SK-N-SH (cell line): ENCODE results near the gene RGS7. TPM values are rescaled to one million over a fixed set of nuclear protein-coding genes. Genes with fewer than 3 reads are reported as not detected.

Experiments used
- CTCF ChIA-PET: fragments of 300-600, 350-600 bp; formaldehyde crosslinking; extraction: SDS; loops from one replicate; lab custom pipeline; 2021; lab: Yijun Ruan, JAX
- POLR2A ChIA-PET: fragments of 350-600 bp; sonication (Branson Sonifier 250); formaldehyde crosslinking; extraction: SDS; loops from one replicate; lab custom pipeline; 2020; ENCODE audit warnings: antibody characterized with exemption, inconsistent platforms; lab: Yijun Ruan, JAX
- DNase-seq: peaks from one replicate; pipeline ENCODE4 v3.0.0; 2012
- H2AFZ ChIP-seq: fragments of 200-600 bp; sonication (generic); 2 replicates; pipeline ENCODE4 v1.8.1; 2016; ENCODE audit warnings: antibody characterized with exemption, mild to moderate bottlenecking, low read depth
- H3F3A ChIP-seq: fragments of 200-600 bp; sonication (generic); replicated peaks from 2 replicates; pipeline ENCODE3; 2016; ENCODE audit warnings: antibody characterized with exemption, mild to moderate bottlenecking; ENCODE audit not compliant: insufficient read depth
- H3K27ac ChIP-seq, 2 experiments: fragments of 200-500 bp in 1 of 2; fragments of 200-600 bp in 1 of 2; sonication (Bioruptor generic) in 1 of 2; sonication (generic), shearing (Covaris generic) in 1 of 2; 2 replicates each; pipeline versions ENCODE4 v1.5.1 to v1.6.1; 2014 to 2016; ENCODE audit warnings: low read depth in 2 of 2, inconsistent platforms in 1 of 2, low read length in 1 of 2, mild to moderate bottlenecking in 1 of 2, mixed read lengths in 1 of 2
- H3K27me3 ChIP-seq: fragments of 200-600 bp; sonication (generic), shearing (Covaris generic); 2 replicates; pipeline ENCODE4 v1.6.1; 2016; ENCODE audit warnings: mixed run types; ENCODE audit not compliant: insufficient read depth
- H3K36me3 ChIP-seq, 2 experiments: fragments of 200-500 bp in 1 of 2; fragments of 200-600 bp in 1 of 2; sonication (Bioruptor generic) in 1 of 2; sonication (generic) in 1 of 2; replicated peaks in 1 of 2; 2 replicates each; pipeline versions ENCODE3 to v1.5.1; 2014 to 2016; ENCODE audit warnings: low read length in 1 of 2, mild to moderate bottlenecking in 1 of 2; ENCODE audit not compliant: insufficient read depth in 2 of 2, control insufficient read depth in 1 of 2
- H3K4me1 ChIP-seq, 2 experiments: fragments of 200-500 bp in 1 of 2; fragments of 200-600 bp in 1 of 2; sonication (Bioruptor generic) in 1 of 2; sonication (generic), shearing (Covaris generic) in 1 of 2; 2 replicates each; pipeline versions ENCODE4 v1.5.1 to v1.6.1; 2014 to 2016; ENCODE audit warnings: low read depth in 1 of 2, low read length in 1 of 2, mixed run types in 1 of 2; ENCODE audit not compliant: insufficient read depth in 2 of 2, control insufficient read depth in 1 of 2
- H3K4me2 ChIP-seq: fragments of 200-600 bp; sonication (generic), shearing (Covaris generic); 2 replicates; pipeline ENCODE4 v1.6.1; 2017; ENCODE audit warnings: mixed run types
- H3K4me3 ChIP-seq, 2 experiments: fragments of 200-500 bp in 1 of 2; fragments of 200-600 bp in 1 of 2; sonication (Bioruptor generic) in 1 of 2; sonication (generic), shearing (Covaris generic) in 1 of 2; 2 replicates each; pipeline versions ENCODE4 v1.5.1 to v1.8.1; 2014 to 2016; ENCODE audit warnings: low read depth in 2 of 2, inconsistent platforms in 1 of 2, low read length in 1 of 2, mild to moderate bottlenecking in 1 of 2, mixed read lengths in 1 of 2, moderate library complexity in 1 of 2
- H3K79me2 ChIP-seq: fragments of 200-600 bp; sonication (generic); 2 replicates; pipeline ENCODE4 v1.8.1; 2017; ENCODE audit warnings: mild to moderate bottlenecking; ENCODE audit not compliant: insufficient read depth
- H3K9ac ChIP-seq: fragments of 200-600 bp; sonication (generic); 2 replicates; pipeline ENCODE4 v1.6.1; 2017; ENCODE audit warnings: mixed run types
- H3K9me2 ChIP-seq: fragments of 200-600 bp; sonication (generic); 2 replicates; pipeline ENCODE4 v1.6.1; 2017; ENCODE audit warnings: mixed run types
- H3K9me3 ChIP-seq: fragments of 200-600 bp; sonication (generic); 2 replicates; pipeline ENCODE4 v1.6.1; 2017; ENCODE audit warnings: mixed run types, mild to moderate bottlenecking, moderate library complexity
- H4K20me1 ChIP-seq: fragments of 200-600 bp; sonication (generic); 2 replicates; pipeline ENCODE4 v1.6.1; 2017; ENCODE audit warnings: mild to moderate bottlenecking, mixed run types; ENCODE audit not compliant: insufficient read depth
- ELF1 ChIP-seq: IDR thresholded peaks from 2 replicates; pipeline ENCODE4 v1.4.0; 2012
- EP300 ChIP-seq, 2 experiments: IDR thresholded peaks; 2 replicates each; pipeline versions ENCODE4 v1.4.0 to v1.6.1; 2012; ENCODE audit warnings: borderline replicate concordance in 1 of 2, low read depth in 1 of 2, low read length in 1 of 2
- EZH2phosphoT487 ChIP-seq: fragments of 200-600 bp; sonication (generic); IDR thresholded peaks from 2 replicates; pipeline ENCODE4 v1.6.1; 2017; ENCODE audit warnings: low read depth, mixed run types, mild to moderate bottlenecking, antibody characterized with exemption, moderate library complexity, borderline replicate concordance
- FOXM1 ChIP-seq: IDR thresholded peaks from 2 replicates; pipeline ENCODE4 v1.4.0; 2012; ENCODE audit warnings: low read depth, mild to moderate bottlenecking
- GABPA ChIP-seq: IDR thresholded peaks from 2 replicates; pipeline ENCODE4 v1.4.0; 2012; ENCODE audit warnings: low read depth, mild to moderate bottlenecking
- POLR2AphosphoS5 ChIP-seq: IDR thresholded peaks from 2 replicates; pipeline ENCODE4 v1.6.1; 2012; ENCODE audit warnings: low read depth, low read length
- RAD21 ChIP-seq: IDR thresholded peaks from 2 replicates; pipeline ENCODE4 v1.6.1; 2012; ENCODE audit warnings: mild to moderate bottlenecking, low read length
- RCOR1 ChIP-seq: fragments of 150-350 bp; IDR thresholded peaks from 2 replicates; pipeline ENCODE4 v1.6.1; 2017; ENCODE audit warnings: antibody characterized with exemption, low read length
- TCF12 ChIP-seq: IDR thresholded peaks from 2 replicates; pipeline ENCODE4 v1.4.0; 2012
- TEAD4 ChIP-seq: IDR thresholded peaks from 2 replicates; pipeline ENCODE4 v1.4.0; 2012; ENCODE audit warnings: mild to moderate bottlenecking, borderline replicate concordance; ENCODE audit not compliant: insufficient read depth
- YY1 ChIP-seq: IDR thresholded peaks from 2 replicates; pipeline ENCODE4 v1.4.0; 2012; ENCODE audit warnings: low read depth, mild to moderate bottlenecking
- WGBS: methylation state at CpG from one replicate; pipeline ENCODE4 v1.1.6; 2017; ENCODE audit warnings: low lambda C conversion rate; 5-methylcytosine and 5-hydroxymethylcytosine counted together
- polyA plus RNA-seq, 3 experiments: library from polyadenylated mRNA; depleted of rRNA; stranded (reverse); fragments of >200 nt; gene quantifications; 2 replicates each; pipeline ENCODE4 v1.2.3, GENCODE V29; 2012
- TF ChIP-seq, protein P1 (sequence below): IDR thresholded peaks from 2 replicates; pipeline ENCODE4 v1.4.0; 2012; ENCODE audit warnings: low read depth, borderline replicate concordance
- TF ChIP-seq, protein P2 (sequence below): IDR thresholded peaks from 2 replicates; pipeline ENCODE4 v1.6.1; 2012; ENCODE audit warnings: mild to moderate bottlenecking, low read depth, low read length, moderate library complexity
- TF ChIP-seq, protein P3 (sequence below): IDR thresholded peaks from 2 replicates; pipeline ENCODE4 v1.4.0; 2012; ENCODE audit warnings: low read depth
- TF ChIP-seq, protein P4 (sequence below): IDR thresholded peaks from 2 replicates; pipeline ENCODE4; 2012
- TF ChIP-seq, protein P5 (sequence below): IDR thresholded peaks from 2 replicates; pipeline ENCODE4 v1.4.0; 2012; ENCODE audit warnings: low read depth, borderline replicate concordance

Gene RGS7
- polyA plus RNA-seq, 1 of the 3 experiments (the other 2 are of a cell fraction): 0.36 TPM

DNA sequence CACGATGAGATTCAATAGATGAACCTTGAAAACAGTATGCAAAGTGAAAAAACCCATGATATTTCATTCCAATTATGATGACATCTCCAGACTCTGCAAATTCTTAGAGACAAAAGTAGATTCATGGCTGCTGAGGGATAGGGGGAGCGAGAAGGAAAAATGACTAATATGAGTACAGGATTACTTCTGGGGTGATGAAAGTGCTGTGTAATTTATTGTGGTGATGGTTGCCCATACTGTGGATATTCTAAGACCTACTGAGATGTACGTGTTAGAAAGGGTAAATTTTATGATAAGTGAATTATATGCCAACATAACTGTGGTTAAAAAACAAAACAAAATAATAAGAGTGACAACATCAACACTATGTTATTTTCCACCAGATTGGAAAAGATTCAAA lies 18.9 kb upstream of the RGS7 start:
- H3K27me3 ChIP-seq: no peaks in the 10 kb centered on the region
- H2AFZ ChIP-seq: no peak overlapping the region
- no peaks in the 10 kb centered on the region; a peak in 1 of 4 replicates for H3K4me1 ChIP-seq
- no peaks in the 10 kb centered on the region for H3K9me3 ChIP-seq
- no peaks in the 10 kb centered on the region for H4K20me1 ChIP-seq
- no peak overlapping the region for H3K27ac ChIP-seq
- POLR2A ChIA-PET: no interaction called here
- CTCF ChIA-PET: no interaction called here
- H3K9me2 ChIP-seq: no peaks in the 10 kb centered on the region
- H3K79me2 ChIP-seq: no peaks in the 10 kb centered on the region
- no peak overlapping the region for H3K4me2 ChIP-seq
- H3K9ac ChIP-seq: no peak overlapping the region
- no peak for TF ChIP-seq POLR2AphosphoS5
- no peak for TF ChIP-seq RAD21
- no peak for TF ChIP-seq FOXM1
- TF ChIP-seq, protein P1, sequence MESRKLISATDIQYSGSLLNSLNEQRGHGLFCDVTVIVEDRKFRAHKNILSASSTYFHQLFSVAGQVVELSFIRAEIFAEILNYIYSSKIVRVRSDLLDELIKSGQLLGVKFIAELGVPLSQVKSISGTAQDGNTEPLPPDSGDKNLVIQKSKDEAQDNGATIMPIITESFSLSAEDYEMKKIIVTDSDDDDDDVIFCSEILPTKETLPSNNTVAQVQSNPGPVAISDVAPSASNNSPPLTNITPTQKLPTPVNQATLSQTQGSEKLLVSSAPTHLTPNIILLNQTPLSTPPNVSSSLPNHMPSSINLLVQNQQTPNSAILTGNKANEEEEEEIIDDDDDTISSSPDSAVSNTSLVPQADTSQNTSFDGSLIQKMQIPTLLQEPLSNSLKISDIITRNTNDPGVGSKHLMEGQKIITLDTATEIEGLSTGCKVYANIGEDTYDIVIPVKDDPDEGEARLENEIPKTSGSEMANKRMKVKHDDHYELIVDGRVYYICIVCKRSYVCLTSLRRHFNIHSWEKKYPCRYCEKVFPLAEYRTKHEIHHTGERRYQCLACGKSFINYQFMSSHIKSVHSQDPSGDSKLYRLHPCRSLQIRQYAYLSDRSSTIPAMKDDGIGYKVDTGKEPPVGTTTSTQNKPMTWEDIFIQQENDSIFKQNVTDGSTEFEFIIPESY: no peak
- TF ChIP-seq EZH2phosphoT487: no peak
- no peak for TF ChIP-seq YY1
- TF ChIP-seq EP300 (IDR thresholded peaks at IDR 0.05; ENCODE audit: borderline replicate concordance in 1 of 2, low read depth in 1 of 2, low read length in 1 of 2): no peak
- TF ChIP-seq GABPA: no peak
- TF ChIP-seq TEAD4: no peak
- no peak for TF ChIP-seq TCF12
- TF ChIP-seq, protein P2, sequence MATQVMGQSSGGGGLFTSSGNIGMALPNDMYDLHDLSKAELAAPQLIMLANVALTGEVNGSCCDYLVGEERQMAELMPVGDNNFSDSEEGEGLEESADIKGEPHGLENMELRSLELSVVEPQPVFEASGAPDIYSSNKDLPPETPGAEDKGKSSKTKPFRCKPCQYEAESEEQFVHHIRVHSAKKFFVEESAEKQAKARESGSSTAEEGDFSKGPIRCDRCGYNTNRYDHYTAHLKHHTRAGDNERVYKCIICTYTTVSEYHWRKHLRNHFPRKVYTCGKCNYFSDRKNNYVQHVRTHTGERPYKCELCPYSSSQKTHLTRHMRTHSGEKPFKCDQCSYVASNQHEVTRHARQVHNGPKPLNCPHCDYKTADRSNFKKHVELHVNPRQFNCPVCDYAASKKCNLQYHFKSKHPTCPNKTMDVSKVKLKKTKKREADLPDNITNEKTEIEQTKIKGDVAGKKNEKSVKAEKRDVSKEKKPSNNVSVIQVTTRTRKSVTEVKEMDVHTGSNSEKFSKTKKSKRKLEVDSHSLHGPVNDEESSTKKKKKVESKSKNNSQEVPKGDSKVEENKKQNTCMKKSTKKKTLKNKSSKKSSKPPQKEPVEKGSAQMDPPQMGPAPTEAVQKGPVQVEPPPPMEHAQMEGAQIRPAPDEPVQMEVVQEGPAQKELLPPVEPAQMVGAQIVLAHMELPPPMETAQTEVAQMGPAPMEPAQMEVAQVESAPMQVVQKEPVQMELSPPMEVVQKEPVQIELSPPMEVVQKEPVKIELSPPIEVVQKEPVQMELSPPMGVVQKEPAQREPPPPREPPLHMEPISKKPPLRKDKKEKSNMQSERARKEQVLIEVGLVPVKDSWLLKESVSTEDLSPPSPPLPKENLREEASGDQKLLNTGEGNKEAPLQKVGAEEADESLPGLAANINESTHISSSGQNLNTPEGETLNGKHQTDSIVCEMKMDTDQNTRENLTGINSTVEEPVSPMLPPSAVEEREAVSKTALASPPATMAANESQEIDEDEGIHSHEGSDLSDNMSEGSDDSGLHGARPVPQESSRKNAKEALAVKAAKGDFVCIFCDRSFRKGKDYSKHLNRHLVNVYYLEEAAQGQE: no peak
- TF ChIP-seq, protein P3, sequence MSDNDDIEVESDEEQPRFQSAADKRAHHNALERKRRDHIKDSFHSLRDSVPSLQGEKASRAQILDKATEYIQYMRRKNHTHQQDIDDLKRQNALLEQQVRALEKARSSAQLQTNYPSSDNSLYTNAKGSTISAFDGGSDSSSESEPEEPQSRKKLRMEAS: no peak
- WGBS: 17% methylated on average over 3 of the region's 3 CpGs
- no peak for DNase-seq
- no peaks in the 10 kb centered on the region for H3K36me3 ChIP-seq
- H3K4me3 ChIP-seq: no peak overlapping the region
- H3F3A ChIP-seq: no peaks in the 10 kb centered on the region

DNA sequence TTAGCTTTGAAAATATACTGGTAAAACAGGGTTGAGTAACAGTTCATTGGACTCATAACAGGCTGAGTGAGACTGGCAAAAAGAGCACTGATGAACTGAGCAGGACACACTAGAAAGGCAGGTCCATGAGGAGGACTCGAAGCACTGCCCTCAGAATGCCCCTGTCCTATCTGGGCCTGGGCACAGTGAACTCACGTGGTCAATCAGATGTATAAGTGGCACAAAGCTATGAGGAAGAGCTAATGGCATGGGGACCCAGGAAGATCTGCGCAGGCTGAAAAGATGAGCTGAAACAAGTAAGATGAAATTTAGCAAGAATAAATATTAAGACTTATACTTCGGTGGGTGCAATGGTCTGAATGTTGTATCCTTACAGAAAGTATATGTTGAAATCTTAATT lies 9.2 kb upstream of the RGS7 start:
- H3K9me2 ChIP-seq: no peaks in the 10 kb centered on the region
- CTCF ChIA-PET: interaction anchor here (1.3 kb wide), 1 partner anchor 120 kb away, joined by 3 read pairs; no protein-coding TSS in a partner anchor
- no peak overlapping the region for H3K4me3 ChIP-seq
- H3K4me2 ChIP-seq: no peak overlapping the region
- H3K36me3 ChIP-seq: no peaks in the 10 kb centered on the region
- H3K9me3 ChIP-seq: no peaks in the 10 kb centered on the region
- H3K27me3 ChIP-seq: 0 out of 2 replicates have a peak, but pooled peaks cover under 1% of the 10 kb centered on the region
- no peak for DNase-seq
- H3K9ac ChIP-seq: no peak overlapping the region
- WGBS: 37% methylated on average over 4 of the region's 4 CpGs
- H2AFZ ChIP-seq: no peak overlapping the region
- no peaks in the 10 kb centered on the region for H3K79me2 ChIP-seq
- POLR2A ChIA-PET: no interaction called here
- H3K4me1 ChIP-seq: no peaks in the 10 kb centered on the region
- H4K20me1 ChIP-seq: no peaks in the 10 kb centered on the region
- no peak overlapping the region for H3K27ac ChIP-seq
- H3F3A ChIP-seq: no peaks in the 10 kb centered on the region
- TF ChIP-seq, protein P1: no peak
- TF ChIP-seq EZH2phosphoT487: no peak
- TF ChIP-seq, protein P4, sequence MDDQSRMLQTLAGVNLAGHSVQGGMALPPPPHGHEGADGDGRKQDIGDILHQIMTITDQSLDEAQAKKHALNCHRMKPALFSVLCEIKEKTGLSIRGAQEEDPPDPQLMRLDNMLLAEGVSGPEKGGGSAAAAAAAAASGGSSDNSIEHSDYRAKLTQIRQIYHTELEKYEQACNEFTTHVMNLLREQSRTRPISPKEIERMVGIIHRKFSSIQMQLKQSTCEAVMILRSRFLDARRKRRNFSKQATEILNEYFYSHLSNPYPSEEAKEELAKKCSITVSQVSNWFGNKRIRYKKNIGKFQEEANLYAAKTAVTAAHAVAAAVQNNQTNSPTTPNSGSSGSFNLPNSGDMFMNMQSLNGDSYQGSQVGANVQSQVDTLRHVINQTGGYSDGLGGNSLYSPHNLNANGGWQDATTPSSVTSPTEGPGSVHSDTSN: no peak
- TF ChIP-seq, protein P5, sequence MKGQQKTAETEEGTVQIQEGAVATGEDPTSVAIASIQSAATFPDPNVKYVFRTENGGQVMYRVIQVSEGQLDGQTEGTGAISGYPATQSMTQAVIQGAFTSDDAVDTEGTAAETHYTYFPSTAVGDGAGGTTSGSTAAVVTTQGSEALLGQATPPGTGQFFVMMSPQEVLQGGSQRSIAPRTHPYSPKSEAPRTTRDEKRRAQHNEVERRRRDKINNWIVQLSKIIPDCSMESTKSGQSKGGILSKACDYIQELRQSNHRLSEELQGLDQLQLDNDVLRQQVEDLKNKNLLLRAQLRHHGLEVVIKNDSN: no peak
- TF ChIP-seq RCOR1: no peak
- TF ChIP-seq ELF1: no peak
- TF ChIP-seq TCF12: no peak
